SK-N-SH (cell line): ENCODE measurements around the gene DPH7. TPM values are rescaled to one million over a fixed set of nuclear protein-coding genes. Genes with fewer than 3 reads are reported as not detected.

Experiments used
- CTCF ChIA-PET: fragments of 300-600, 350-600 bp; formaldehyde crosslinking; extraction: SDS; loops from one replicate; lab custom pipeline; 2021; lab: Yijun Ruan, JAX
- POLR2A ChIA-PET: fragments of 350-600 bp; sonication (Branson Sonifier 250); formaldehyde crosslinking; extraction: SDS; loops from one replicate; lab custom pipeline; 2020; ENCODE audit warnings: antibody characterized with exemption, inconsistent platforms; lab: Yijun Ruan, JAX
- DNase-seq: peaks from one replicate; pipeline ENCODE4 v3.0.0; 2012
- H2AFZ ChIP-seq: fragments of 200-600 bp; sonication (generic); 2 replicates; pipeline ENCODE4 v1.8.1; 2016; ENCODE audit warnings: antibody characterized with exemption, mild to moderate bottlenecking, low read depth
- H3F3A ChIP-seq: fragments of 200-600 bp; sonication (generic); replicated peaks from 2 replicates; pipeline ENCODE3; 2016; ENCODE audit warnings: antibody characterized with exemption, mild to moderate bottlenecking; ENCODE audit not compliant: insufficient read depth
- H3K27ac ChIP-seq, 2 experiments: fragments of 200-500 bp in 1 of 2; fragments of 200-600 bp in 1 of 2; sonication (Bioruptor generic) in 1 of 2; sonication (generic), shearing (Covaris generic) in 1 of 2; 2 replicates each; pipeline versions ENCODE4 v1.5.1 to v1.6.1; 2014 to 2016; ENCODE audit warnings: low read depth in 2 of 2, inconsistent platforms in 1 of 2, low read length in 1 of 2, mild to moderate bottlenecking in 1 of 2, mixed read lengths in 1 of 2
- H3K27me3 ChIP-seq: fragments of 200-600 bp; sonication (generic), shearing (Covaris generic); 2 replicates; pipeline ENCODE4 v1.6.1; 2016; ENCODE audit warnings: mixed run types; ENCODE audit not compliant: insufficient read depth
- H3K36me3 ChIP-seq, 2 experiments: fragments of 200-500 bp in 1 of 2; fragments of 200-600 bp in 1 of 2; sonication (Bioruptor generic) in 1 of 2; sonication (generic) in 1 of 2; replicated peaks in 1 of 2; 2 replicates each; pipeline versions ENCODE3 to v1.5.1; 2014 to 2016; ENCODE audit warnings: low read length in 1 of 2, mild to moderate bottlenecking in 1 of 2; ENCODE audit not compliant: insufficient read depth in 2 of 2, control insufficient read depth in 1 of 2
- H3K4me1 ChIP-seq, 2 experiments: fragments of 200-500 bp in 1 of 2; fragments of 200-600 bp in 1 of 2; sonication (Bioruptor generic) in 1 of 2; sonication (generic), shearing (Covaris generic) in 1 of 2; 2 replicates each; pipeline versions ENCODE4 v1.5.1 to v1.6.1; 2014 to 2016; ENCODE audit warnings: low read depth in 1 of 2, low read length in 1 of 2, mixed run types in 1 of 2; ENCODE audit not compliant: insufficient read depth in 2 of 2, control insufficient read depth in 1 of 2
- H3K4me2 ChIP-seq: fragments of 200-600 bp; sonication (generic), shearing (Covaris generic); 2 replicates; pipeline ENCODE4 v1.6.1; 2017; ENCODE audit warnings: mixed run types
- H3K4me3 ChIP-seq, 2 experiments: fragments of 200-500 bp in 1 of 2; fragments of 200-600 bp in 1 of 2; sonication (Bioruptor generic) in 1 of 2; sonication (generic), shearing (Covaris generic) in 1 of 2; 2 replicates each; pipeline versions ENCODE4 v1.5.1 to v1.8.1; 2014 to 2016; ENCODE audit warnings: low read depth in 2 of 2, inconsistent platforms in 1 of 2, low read length in 1 of 2, mild to moderate bottlenecking in 1 of 2, mixed read lengths in 1 of 2, moderate library complexity in 1 of 2
- H3K79me2 ChIP-seq: fragments of 200-600 bp; sonication (generic); 2 replicates; pipeline ENCODE4 v1.8.1; 2017; ENCODE audit warnings: mild to moderate bottlenecking; ENCODE audit not compliant: insufficient read depth
- H3K9ac ChIP-seq: fragments of 200-600 bp; sonication (generic); 2 replicates; pipeline ENCODE4 v1.6.1; 2017; ENCODE audit warnings: mixed run types
- H3K9me2 ChIP-seq: fragments of 200-600 bp; sonication (generic); 2 replicates; pipeline ENCODE4 v1.6.1; 2017; ENCODE audit warnings: mixed run types
- H3K9me3 ChIP-seq: fragments of 200-600 bp; sonication (generic); 2 replicates; pipeline ENCODE4 v1.6.1; 2017; ENCODE audit warnings: mixed run types, mild to moderate bottlenecking, moderate library complexity
- H4K20me1 ChIP-seq: fragments of 200-600 bp; sonication (generic); 2 replicates; pipeline ENCODE4 v1.6.1; 2017; ENCODE audit warnings: mild to moderate bottlenecking, mixed run types; ENCODE audit not compliant: insufficient read depth
- CHD2 ChIP-seq: fragments of 150-350 bp; IDR thresholded peaks from 2 replicates; pipeline ENCODE4 v1.6.1; 2018; ENCODE audit warnings: low read length; ENCODE audit not compliant: partially characterized antibody
- EP300 ChIP-seq, 2 experiments: IDR thresholded peaks; 2 replicates each; pipeline versions ENCODE4 v1.4.0 to v1.6.1; 2012; ENCODE audit warnings: borderline replicate concordance in 1 of 2, low read depth in 1 of 2, low read length in 1 of 2
- FOXJ3 ChIP-seq: sonication (generic); formaldehyde crosslinking; IDR thresholded peaks from 2 replicates; pipeline ENCODE4 v1.5.1; 2020; ENCODE audit warnings: mild to moderate bottlenecking, missing genetic modification reagents
- GABPA ChIP-seq: IDR thresholded peaks from 2 replicates; pipeline ENCODE4 v1.4.0; 2012; ENCODE audit warnings: low read depth, mild to moderate bottlenecking
- GATA2 ChIP-seq: sonication (generic); formaldehyde crosslinking; IDR thresholded peaks from 2 replicates; pipeline ENCODE4 v1.5.0; 2020; ENCODE audit warnings: mild to moderate bottlenecking, missing genetic modification reagents
- JUND ChIP-seq: IDR thresholded peaks from 2 replicates; pipeline ENCODE4 v1.4.0; 2012
- MAX ChIP-seq: IDR thresholded peaks from 2 replicates; pipeline ENCODE4 v1.4.0; 2012; ENCODE audit warnings: low read depth
- MXI1 ChIP-seq: IDR thresholded peaks from 2 replicates; pipeline ENCODE4 v1.6.1; 2012; ENCODE audit warnings: mild to moderate bottlenecking, low read depth, low read length, improper control_type of control experiment
- NFIC ChIP-seq: IDR thresholded peaks from 2 replicates; pipeline ENCODE4 v1.4.0; 2012; ENCODE audit warnings: borderline replicate concordance
- NRF1 ChIP-seq: IDR thresholded peaks from 2 replicates; pipeline ENCODE4 v1.6.1; 2012; ENCODE audit warnings: low read depth, mild to moderate bottlenecking, low read length
- RCOR1 ChIP-seq: fragments of 150-350 bp; IDR thresholded peaks from 2 replicates; pipeline ENCODE4 v1.6.1; 2017; ENCODE audit warnings: antibody characterized with exemption, low read length
- RXRA ChIP-seq: IDR thresholded peaks from 2 replicates; pipeline ENCODE4 v1.4.0; 2012; ENCODE audit warnings: low read depth, mild to moderate bottlenecking, borderline replicate concordance
- SIN3A ChIP-seq: IDR thresholded peaks from 2 replicates; pipeline ENCODE4 v1.6.1; 2012; ENCODE audit warnings: low read depth, mild to moderate bottlenecking, low read length, moderate library complexity, borderline replicate concordance
- SMC3 ChIP-seq: IDR thresholded peaks from 2 replicates; pipeline ENCODE4 v1.6.1; 2012; ENCODE audit warnings: low read depth, low read length, improper control_type of control experiment
- TCF12 ChIP-seq: IDR thresholded peaks from 2 replicates; pipeline ENCODE4 v1.4.0; 2012
- USF1 ChIP-seq: IDR thresholded peaks from 2 replicates; pipeline ENCODE4 v1.4.0; 2012; ENCODE audit warnings: low read depth, borderline replicate concordance
- USF2 ChIP-seq: fragments of 150-350 bp; IDR thresholded peaks from 2 replicates; pipeline ENCODE4 v1.6.1; 2017; ENCODE audit warnings: antibody characterized with exemption, low read length, low read depth, borderline replicate concordance
- YY1 ChIP-seq: IDR thresholded peaks from 2 replicates; pipeline ENCODE4 v1.4.0; 2012; ENCODE audit warnings: low read depth, mild to moderate bottlenecking
- ZBTB33 ChIP-seq: IDR thresholded peaks from 2 replicates; pipeline ENCODE4 v1.4.0; 2012; ENCODE audit warnings: low read depth, borderline replicate concordance
- WGBS: methylation state at CpG from one replicate; pipeline ENCODE4 v1.1.6; 2017; ENCODE audit warnings: low lambda C conversion rate; 5-methylcytosine and 5-hydroxymethylcytosine counted together
- polyA plus RNA-seq, 3 experiments: library from polyadenylated mRNA; depleted of rRNA; stranded (reverse); fragments of >200 nt; gene quantifications; 2 replicates each; pipeline ENCODE4 v1.2.3, GENCODE V29; 2012

The DPH7 gene
- polyA plus RNA-seq, 1 of the 3 experiments (the other 2 are of a cell fraction): 59.9 TPM

GRCh38 chr9:137521405-137521985 is 57.2 kb downstream of the DPH7 start:
- Histone ChIP-seq H3K36me3 (no peaks in the 10 kb centered on the region), H3K27me3 (no peaks in the 10 kb centered on the region), H3K9me2 (no peaks in the 10 kb centered on the region), H3K9me3 (no peaks in the 10 kb centered on the region), H2AFZ (no peak overlapping the region), H3K9ac (no peak overlapping the region), H3K79me2 (no peaks in the 10 kb centered on the region), H3K4me2 (no peak overlapping the region), H3K27ac (no peak overlapping the region), H3K4me3 (no peak overlapping the region), H3K4me1 (no peaks in the 10 kb centered on the region; a peak in 1 of 4 replicates), H4K20me1 (no peaks in the 10 kb centered on the region), H3F3A (no peaks in the 10 kb centered on the region)
- DNase-seq: no peak
- ChIA-PET POLR2A (no interaction called here), CTCF (interaction anchor here (0.6 to 2.0 kb wide), 4 partner anchors 12 to 344 kb away, joined by 3 to 11 read pairs (median 4); partner anchors contain the start of gene NRARP)
- TF ChIP-seq YY1: no peak
- no peak for TF ChIP-seq GABPA
- TF ChIP-seq MAX: no peak
- no peak for TF ChIP-seq USF2
- TF ChIP-seq MXI1: no peak
- TF ChIP-seq FOXJ3 (CRISPR knock-in tag): no peak
- TF ChIP-seq EP300 (IDR thresholded peaks at IDR 0.05; ENCODE audit: borderline replicate concordance in 1 of 2, low read depth in 1 of 2, low read length in 1 of 2): no peak
- no peak for TF ChIP-seq RXRA
- no peak for TF ChIP-seq SMC3
- TF ChIP-seq USF1: no peak
- TF ChIP-seq TCF12: no peak
- no peak for TF ChIP-seq NRF1
- no peak for TF ChIP-seq CHD2
- TF ChIP-seq JUND: no peak
- TF ChIP-seq NFIC: no peak
- no peak for TF ChIP-seq ZBTB33
- no peak for TF ChIP-seq GATA2 (CRISPR knock-in tag)
- TF ChIP-seq RCOR1: no peak
- TF ChIP-seq SIN3A: no peak
- 87% methylated on average over 14 of the region's 18 CpGs for WGBS
